H9 (cell line): ENCODE data around the gene HEYL. TPM values are rescaled to one million over a fixed set of nuclear protein-coding genes. Genes with fewer than 3 reads are reported as not detected.

Source experiments
- DNase-seq: peaks from one replicate; pipeline ENCODE4 v3.0.0-alpha.2; 2017
- H2AFZ ChIP-seq: one replicate; pipeline ENCODE4 v1.6.1; 2013; ENCODE audit warnings: mild to moderate bottlenecking, low read length, control low read depth, moderate library complexity
- H2AK5ac ChIP-seq: 2 replicates; pipeline ENCODE4 v1.6.1; 2013; ENCODE audit warnings: low read length, control low read depth, mixed read lengths; ENCODE audit not compliant: insufficient read length
- H2BK120ac ChIP-seq: one replicate; pipeline ENCODE4 v1.6.1; 2013; ENCODE audit warnings: low read depth, mild to moderate bottlenecking, low read length, control low read depth, inconsistent platforms; ENCODE audit not compliant: poor library complexity, severe bottlenecking
- H2BK12ac ChIP-seq: 2 replicates; pipeline ENCODE4 v1.6.1; 2013; ENCODE audit warnings: low read length, control low read depth, mixed read lengths, low read depth; ENCODE audit not compliant: insufficient read length
- H2BK15ac ChIP-seq: 2 replicates; pipeline ENCODE4 v1.6.1; 2013; ENCODE audit warnings: low read depth, low read length, control low read depth
- H2BK20ac ChIP-seq: one replicate; pipeline ENCODE4 v1.6.1; 2013; ENCODE audit warnings: low read depth, mild to moderate bottlenecking, low read length, control low read depth, inconsistent platforms; ENCODE audit not compliant: poor library complexity, severe bottlenecking
- H2BK5ac ChIP-seq: 2 replicates; pipeline ENCODE4 v1.6.1; 2013; ENCODE audit warnings: low read length, control low read depth, mixed read lengths; ENCODE audit not compliant: insufficient read length
- H3K14ac ChIP-seq: 2 replicates; pipeline ENCODE4 v1.6.1; 2013; ENCODE audit warnings: low read length, control low read depth; ENCODE audit not compliant: insufficient read depth
- H3K18ac ChIP-seq: 2 replicates; pipeline ENCODE4 v1.6.1; 2013; ENCODE audit warnings: low read depth, mild to moderate bottlenecking, mixed read lengths, low read length, control low read depth; ENCODE audit not compliant: insufficient read length
- H3K23ac ChIP-seq: 2 replicates; pipeline ENCODE4 v1.6.1; 2013; ENCODE audit warnings: low read length, control low read depth, mixed read lengths, low read depth; ENCODE audit not compliant: insufficient read length
- H3K23me2 ChIP-seq: 2 replicates; pipeline ENCODE4 v1.6.1; 2013; ENCODE audit warnings: low read depth, mild to moderate bottlenecking, mixed read lengths, low read length, control low read depth; ENCODE audit not compliant: insufficient read length, poor library complexity, severe bottlenecking
- H3K27ac ChIP-seq: 2 replicates; pipeline ENCODE4 v1.5.1; 2013; ENCODE audit warnings: low read length, control low read depth, mixed read lengths, low read depth; ENCODE audit not compliant: insufficient read length
- H3K27me3 ChIP-seq: 2 replicates; pipeline ENCODE4 v1.6.1; 2013; ENCODE audit warnings: low read length, control low read depth, inconsistent platforms; ENCODE audit not compliant: insufficient read depth
- H3K4ac ChIP-seq: 2 replicates; pipeline ENCODE4 v1.6.1; 2013; ENCODE audit warnings: low read depth, mild to moderate bottlenecking, control low read depth, inconsistent platforms, low read length, moderate library complexity
- H3K4me1 ChIP-seq: 2 replicates; pipeline ENCODE4 v1.6.1; 2013; ENCODE audit warnings: low read length, control low read depth, inconsistent platforms; ENCODE audit not compliant: insufficient read depth
- H3K4me2 ChIP-seq: 2 replicates; pipeline ENCODE4 v1.6.1; 2013; ENCODE audit warnings: low read length, control low read depth, mixed read lengths; ENCODE audit not compliant: insufficient read length, insufficient read depth
- H3K56ac ChIP-seq: 2 replicates; pipeline ENCODE4 v1.6.1; 2013; ENCODE audit warnings: low read depth, mild to moderate bottlenecking, mixed read lengths, low read length, control low read depth; ENCODE audit not compliant: insufficient read length
- H3K79me1 ChIP-seq: 2 replicates; pipeline ENCODE4 v1.6.1; 2013; ENCODE audit warnings: low read depth, mild to moderate bottlenecking, moderate library complexity, low read length, control low read depth, inconsistent platforms; ENCODE audit not compliant: insufficient read depth, poor library complexity, severe bottlenecking
- H3K79me2 ChIP-seq: 2 replicates; pipeline ENCODE4 v1.6.1; 2013; ENCODE audit warnings: low read length, control low read depth, inconsistent platforms; ENCODE audit not compliant: insufficient read depth
- H3K9ac ChIP-seq: 2 replicates; pipeline ENCODE4 v1.6.1; 2013; ENCODE audit warnings: low read length, control low read depth, mixed read lengths; ENCODE audit not compliant: insufficient read length; ENCODE audit errors: extremely low read depth
- H3K9me3 ChIP-seq: one replicate; pipeline ENCODE4 v1.6.1; 2013; ENCODE audit warnings: low read depth, low read length, inconsistent platforms; ENCODE audit not compliant: control insufficient read depth
- H3T11ph ChIP-seq: one replicate; pipeline ENCODE4 v1.6.1; 2013; ENCODE audit warnings: mild to moderate bottlenecking, low read length, control low read depth, inconsistent platforms
- H4K20me1 ChIP-seq: one replicate; pipeline ENCODE4 v1.6.1; 2013; ENCODE audit not compliant: control insufficient read depth, insufficient read length, insufficient read depth
- H4K5ac ChIP-seq: 2 replicates; pipeline ENCODE4 v1.6.1; 2013; ENCODE audit warnings: low read depth, mild to moderate bottlenecking, mixed read lengths, low read length, control low read depth; ENCODE audit not compliant: insufficient read length
- H4K8ac ChIP-seq: replicated peaks from 2 replicates; pipeline ENCODE4 v1.6.1; 2013; ENCODE audit warnings: low read length, control low read depth, mixed read lengths, low read depth; ENCODE audit not compliant: insufficient read length
- H4K91ac ChIP-seq: 2 replicates; pipeline ENCODE4 v1.6.1; 2013; ENCODE audit warnings: low read depth, mild to moderate bottlenecking, moderate library complexity, mixed read lengths, low read length, control low read depth; ENCODE audit not compliant: insufficient read length
- H3K27ac Mint-ChIP-seq, 3 experiments: 2 replicates in 2 of 3; 3 replicates in 1 of 3; pipeline ENCODE4 v1.8.0; 2020 to 2021; ENCODE audit warnings: mixed read lengths in 3 of 3, mild to moderate bottlenecking in 1 of 3, moderate library complexity in 1 of 3
- H3K27me3 Mint-ChIP-seq: 2 replicates; pipeline ENCODE4 v1.8.0; 2021; ENCODE audit warnings: low read depth, mild to moderate bottlenecking, moderate library complexity, mixed read lengths
- H3K36me3 Mint-ChIP-seq, 3 experiments: 2 replicates in 2 of 3; 3 replicates in 1 of 3; pipeline ENCODE4 v1.8.0; 2020 to 2021; ENCODE audit warnings: low read depth in 3 of 3, mixed read lengths in 3 of 3; ENCODE audit not compliant: insufficient read depth in 1 of 3
- H3K4me1 Mint-ChIP-seq, 2 experiments: 2 replicates each; pipeline ENCODE4 v1.8.0; 2020; ENCODE audit warnings: mixed read lengths in 2 of 2
- H3K4me3 Mint-ChIP-seq, 2 experiments: 2 replicates in 1 of 2; 3 replicates in 1 of 2; pipeline ENCODE4 v1.8.0; 2020 to 2021; ENCODE audit warnings: mild to moderate bottlenecking in 2 of 2, mixed read lengths in 2 of 2, moderate library complexity in 1 of 2
- H3K9me3 Mint-ChIP-seq, 2 experiments: 2 replicates in 1 of 2; 3 replicates in 1 of 2; pipeline ENCODE4 v1.8.0; 2020; ENCODE audit warnings: mild to moderate bottlenecking in 2 of 2, mixed read lengths in 2 of 2, moderate library complexity in 1 of 2
- CTCF ChIP-seq: fragments of 200-600 bp; sonication (generic); conservative IDR thresholded peaks from 3 replicates; pipeline ENCODE4 v1.8.0; 2021; ENCODE audit warnings: antibody characterized with exemption, mild to moderate bottlenecking
- WGBS: extraction: QIAGEN DNeasy Blood & Tissue Kit; methylation state at CpG from one replicate; pipeline ENCODE4 v1.1.7; 2013; ENCODE audit warnings: missing lambda C conversion rate, low lambda C conversion rate, mixed read lengths; ENCODE audit not compliant: insufficient read length; ENCODE audit errors: extremely low coverage; 5-methylcytosine and 5-hydroxymethylcytosine counted together
- total RNA-seq: library from RNA; stranded (reverse); gene quantifications from 2 replicates; pipeline ENCODE4 v1.2.1, GENCODE V29; 2021

Gene HEYL
- total RNA-seq, 1 experiment from 2014 or later, result 1.9 TPM

GRCh38 chr1:39659538-39659937 is 20.1 kb upstream of the HEYL start:
- H4K20me1 ChIP-seq, result no peaks in the 10 kb centered on the region
- H3K23ac ChIP-seq, result no peak overlapping the region
- no peak overlapping the region for H2BK12ac ChIP-seq
- H3K4ac ChIP-seq, result no peak overlapping the region
- H2BK120ac ChIP-seq, result no peak overlapping the region
- WGBS, result no CpG with 5 or more reads among the region's 5 CpGs
- H4K5ac ChIP-seq, result no peak overlapping the region
- no peaks in the 10 kb centered on the region for H3K9me3 Mint-ChIP-seq
- no peak overlapping the region for H3K27ac Mint-ChIP-seq
- H3K27me3 ChIP-seq, result peaks cover 3% of the 10 kb centered on the region; the same call in 1 of the 2 replicates
- H3K14ac ChIP-seq, result no peak overlapping the region
- no peak overlapping the region for H3K56ac ChIP-seq
- H2AK5ac ChIP-seq, result no peak overlapping the region
- no peak overlapping the region for H2BK15ac ChIP-seq
- no peak overlapping the region for H2AFZ ChIP-seq
- no peak overlapping the region for H2BK20ac ChIP-seq
- no peak overlapping the region for H3K4me3 Mint-ChIP-seq
- H4K91ac ChIP-seq, result no peak overlapping the region
- no peaks in the 10 kb centered on the region for H3K4me1 ChIP-seq
- no peak overlapping the region for H3K27ac ChIP-seq
- H2BK5ac ChIP-seq, result no peak overlapping the region
- TF ChIP-seq CTCF, result no peak
- no peak overlapping the region for H4K8ac ChIP-seq
- H3K79me2 ChIP-seq, result no peaks in the 10 kb centered on the region
- H3K27me3 Mint-ChIP-seq, result peaks cover 99% of the 10 kb centered on the region
- no peak overlapping the region for H3K9ac ChIP-seq
- DNase-seq, result no peak
- no peaks in the 10 kb centered on the region; a peak in 1 of 7 replicates for H3K36me3 Mint-ChIP-seq
- no peak overlapping the region for H3K4me2 ChIP-seq
- no peak overlapping the region for H3K18ac ChIP-seq
- H3K9me3 ChIP-seq, result no peaks in the 10 kb centered on the region
- H3T11ph ChIP-seq, result no peak overlapping the region
- H3K23me2 ChIP-seq, result no peaks in the 10 kb centered on the region
- H3K79me1 ChIP-seq, result no peaks in the 10 kb centered on the region
- peaks cover 3% of the 10 kb centered on the region in 2 experiments for H3K4me1 Mint-ChIP-seq
